GM12873 (cell line): ENCODE measurements around the gene SPOCK1.

Experiments used
- TF ChIP-seq, protein P1 (sequence below): IDR thresholded peaks from 2 replicates; pipeline ENCODE4 v1.5.1; 2012; ENCODE audit warnings: low read depth, mild to moderate bottlenecking, moderate library complexity, low read length, control low read depth; ENCODE audit not compliant: insufficient read depth; ENCODE audit errors: missing control alignments

The SPOCK1 gene

DNA sequence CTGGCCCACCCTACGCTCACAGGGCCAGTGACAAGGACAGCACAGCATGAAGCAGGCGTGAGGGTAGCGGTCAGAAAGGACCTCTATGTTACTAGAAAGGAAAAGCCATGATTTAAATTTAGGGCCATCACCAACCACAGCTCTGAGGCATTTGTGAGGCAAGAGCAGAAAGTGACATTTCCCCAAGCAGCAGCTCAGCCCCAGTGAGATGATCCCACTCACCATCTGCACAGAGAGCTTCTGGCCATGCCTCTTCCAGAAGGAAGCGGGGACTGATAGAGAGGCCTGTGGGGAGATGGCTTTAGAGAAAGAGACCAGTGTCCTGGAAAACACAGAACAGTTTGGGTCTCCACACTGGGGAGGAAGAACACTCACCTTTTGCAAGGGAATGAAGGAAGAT, 413.9 kb downstream of the SPOCK1 start:
- TF ChIP-seq, protein P1, sequence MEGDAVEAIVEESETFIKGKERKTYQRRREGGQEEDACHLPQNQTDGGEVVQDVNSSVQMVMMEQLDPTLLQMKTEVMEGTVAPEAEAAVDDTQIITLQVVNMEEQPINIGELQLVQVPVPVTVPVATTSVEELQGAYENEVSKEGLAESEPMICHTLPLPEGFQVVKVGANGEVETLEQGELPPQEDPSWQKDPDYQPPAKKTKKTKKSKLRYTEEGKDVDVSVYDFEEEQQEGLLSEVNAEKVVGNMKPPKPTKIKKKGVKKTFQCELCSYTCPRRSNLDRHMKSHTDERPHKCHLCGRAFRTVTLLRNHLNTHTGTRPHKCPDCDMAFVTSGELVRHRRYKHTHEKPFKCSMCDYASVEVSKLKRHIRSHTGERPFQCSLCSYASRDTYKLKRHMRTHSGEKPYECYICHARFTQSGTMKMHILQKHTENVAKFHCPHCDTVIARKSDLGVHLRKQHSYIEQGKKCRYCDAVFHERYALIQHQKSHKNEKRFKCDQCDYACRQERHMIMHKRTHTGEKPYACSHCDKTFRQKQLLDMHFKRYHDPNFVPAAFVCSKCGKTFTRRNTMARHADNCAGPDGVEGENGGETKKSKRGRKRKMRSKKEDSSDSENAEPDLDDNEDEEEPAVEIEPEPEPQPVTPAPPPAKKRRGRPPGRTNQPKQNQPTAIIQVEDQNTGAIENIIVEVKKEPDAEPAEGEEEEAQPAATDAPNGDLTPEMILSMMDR = no peak

DNA sequence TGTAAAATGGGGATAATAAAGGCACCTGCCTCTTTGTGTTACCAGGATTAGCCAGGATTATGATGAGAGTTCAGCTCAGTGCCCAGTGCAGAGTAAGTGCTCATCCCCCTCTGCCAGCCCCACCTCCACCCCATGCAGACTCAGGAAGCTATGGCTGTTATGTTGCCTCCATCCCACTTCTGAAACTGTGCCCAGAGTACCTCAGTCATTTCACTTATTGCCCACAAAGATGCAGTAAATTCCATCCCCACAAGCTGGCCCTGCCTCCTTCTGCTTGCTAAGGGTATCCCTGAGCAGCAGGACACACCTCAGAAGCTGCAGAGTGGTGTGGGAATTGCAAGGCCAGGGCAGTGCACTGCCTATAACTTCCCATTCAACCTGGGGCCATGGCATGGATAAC, 415.1 kb downstream of the SPOCK1 start:
- TF ChIP-seq, protein P1 = no peak

DNA sequence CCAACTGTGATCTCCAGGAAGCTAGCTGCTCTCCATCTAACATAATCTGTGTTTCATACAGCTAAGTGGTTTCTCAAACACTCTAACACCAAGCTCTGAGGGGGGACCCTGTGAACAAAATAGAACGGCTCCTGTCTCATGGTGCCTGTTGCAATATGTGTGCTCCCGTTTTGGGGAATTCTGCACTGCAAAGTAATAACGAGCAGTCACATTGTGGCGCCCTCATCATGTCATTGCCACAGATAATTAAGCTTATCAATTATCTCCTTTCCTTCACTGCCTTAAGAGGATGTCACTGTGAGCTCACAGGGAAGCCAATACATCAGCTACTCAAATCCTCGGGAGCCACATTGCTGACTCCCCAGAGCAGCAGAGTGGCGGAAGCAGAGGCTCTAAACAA, 416.2 kb downstream of the SPOCK1 start:
- TF ChIP-seq, protein P1 = no peak

DNA sequence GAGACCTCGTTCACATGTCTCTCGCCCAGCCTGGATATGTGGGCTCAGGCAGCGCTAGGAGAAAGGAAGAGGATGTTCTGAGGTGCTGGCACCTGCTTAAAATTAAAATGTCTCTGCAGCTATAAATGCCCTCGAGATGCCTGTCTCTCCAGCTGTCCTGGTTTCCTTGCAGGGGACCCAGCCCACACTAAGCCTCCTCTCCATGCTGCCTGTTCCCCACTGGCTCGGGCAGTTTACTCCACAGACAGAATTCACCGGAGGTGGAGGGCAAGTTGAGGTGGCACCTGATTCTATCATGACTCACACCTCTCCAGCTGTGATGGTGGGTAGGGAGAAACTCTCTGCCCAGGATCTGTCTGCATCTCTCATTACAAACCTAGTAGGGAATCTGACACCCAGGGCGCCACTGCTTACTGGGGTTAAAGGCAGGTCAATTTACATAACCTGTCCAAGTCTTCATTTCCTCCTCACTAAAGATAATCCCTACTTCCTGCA, 420.9 kb downstream of the SPOCK1 start:
- TF ChIP-seq, protein P1 = no peak

DNA sequence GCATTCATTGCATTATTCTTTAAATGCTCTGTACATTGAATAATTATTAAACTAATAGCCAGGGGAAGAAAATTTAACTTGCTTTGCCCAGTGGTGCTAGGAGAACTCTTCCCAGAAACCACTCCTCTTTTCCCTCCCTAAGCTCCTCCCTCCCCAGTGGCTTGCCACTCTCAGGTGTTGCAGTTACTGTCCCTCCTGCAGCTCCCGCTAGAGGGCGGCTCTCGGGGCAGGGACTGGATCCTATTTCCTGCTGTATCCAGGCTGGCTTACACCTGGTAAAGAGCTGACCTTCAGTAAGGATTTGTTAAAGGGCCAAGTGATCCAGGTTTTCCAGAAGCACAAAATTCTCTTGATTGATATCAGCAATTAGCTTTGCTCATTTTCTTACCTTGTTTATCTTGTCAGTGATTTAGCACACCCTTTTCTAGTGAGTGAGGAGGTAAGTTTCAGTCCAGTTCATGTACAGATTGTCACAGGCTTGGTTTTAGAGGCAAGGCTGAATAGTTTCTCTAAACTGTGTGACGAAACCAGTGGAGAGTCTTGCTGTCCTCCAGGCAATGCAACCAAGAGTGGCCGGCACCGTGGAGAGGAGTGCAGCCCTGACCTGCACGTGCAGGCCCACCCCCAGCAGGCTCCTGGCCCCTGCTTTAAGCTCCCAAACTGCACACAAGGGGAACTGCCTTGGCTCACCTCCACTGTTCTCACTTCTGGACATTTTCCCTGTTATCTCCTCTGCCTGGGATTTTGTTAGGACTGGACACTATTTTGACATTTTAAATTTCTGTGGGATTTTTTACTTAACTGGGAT, 423.8 kb downstream of the SPOCK1 start:
- TF ChIP-seq, protein P1 = peak; percentile 78

DNA sequence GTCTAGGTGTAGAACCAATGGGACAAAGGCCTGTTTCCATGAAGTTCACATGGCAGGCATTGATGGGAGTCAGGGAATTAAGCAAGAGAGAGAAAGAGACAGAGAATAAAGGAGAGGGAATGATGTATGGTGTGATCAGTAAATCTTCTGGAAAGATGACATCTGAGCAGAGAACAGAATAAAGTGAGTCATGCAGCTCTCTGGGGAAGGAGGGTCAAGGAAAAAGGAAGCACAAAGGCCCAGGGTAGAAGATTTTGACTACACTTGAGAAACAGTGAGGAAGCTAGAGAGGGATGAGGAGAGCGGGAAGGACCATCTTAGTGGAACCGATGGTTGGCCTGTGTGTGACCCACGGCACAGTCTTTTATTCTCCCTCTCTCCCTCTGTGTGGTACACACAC, 425.9 kb downstream of the SPOCK1 start:
- TF ChIP-seq, protein P1 = no peak

DNA sequence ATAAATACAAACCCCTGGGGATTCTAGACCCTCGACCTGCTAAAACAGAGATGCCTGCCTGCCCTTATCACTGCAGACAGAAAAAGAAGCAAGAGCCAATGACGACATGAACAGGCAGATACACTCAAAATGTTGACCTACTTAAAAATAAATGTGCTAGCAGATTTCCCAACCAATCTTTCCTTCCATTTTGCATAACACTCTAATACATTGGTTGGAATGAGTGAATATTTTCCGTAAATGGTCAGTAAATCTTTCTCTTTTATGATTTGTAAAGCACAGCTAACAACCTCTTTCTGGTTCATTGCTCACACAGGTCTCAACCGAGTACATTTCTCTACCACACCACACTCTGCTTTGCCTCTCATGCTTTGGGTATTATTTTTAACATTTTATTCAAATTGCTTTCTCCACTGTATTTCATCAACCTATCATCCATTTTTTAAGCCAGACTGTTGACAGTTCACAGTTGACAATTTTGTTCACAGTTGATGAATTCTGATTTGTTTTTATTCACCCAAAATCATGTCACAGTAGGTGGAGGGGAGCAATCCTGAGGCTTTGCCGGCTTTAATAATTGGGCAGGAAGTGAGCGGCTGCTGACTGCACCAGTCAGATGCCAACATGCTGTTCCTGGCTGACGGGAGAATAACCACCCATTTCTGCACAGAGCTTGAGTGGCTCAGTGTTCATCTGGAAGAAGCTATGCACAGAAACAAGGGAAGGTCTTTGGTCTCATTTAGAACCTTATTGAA, 426.6 kb downstream of the SPOCK1 start:
- TF ChIP-seq, protein P1 = no peak
